HG02885 (cell line): ENCODE results near the gene GAB4.
"Not testable (repeated sequence)": the region's sequence is repeated elsewhere in the genome, so short reads cannot be mapped to it uniquely, and the experiment has no call there.

ENCODE experiments used
- ATAC-seq: cut with Tn5 transposase; IDR thresholded peaks from one replicate; pipeline ENCODE4 v1.9.1; 2021; ENCODE audit warnings: mild to moderate bottlenecking; ENCODE audit not compliant: unreplicated experiment, poor library complexity

Gene GAB4, protein sequence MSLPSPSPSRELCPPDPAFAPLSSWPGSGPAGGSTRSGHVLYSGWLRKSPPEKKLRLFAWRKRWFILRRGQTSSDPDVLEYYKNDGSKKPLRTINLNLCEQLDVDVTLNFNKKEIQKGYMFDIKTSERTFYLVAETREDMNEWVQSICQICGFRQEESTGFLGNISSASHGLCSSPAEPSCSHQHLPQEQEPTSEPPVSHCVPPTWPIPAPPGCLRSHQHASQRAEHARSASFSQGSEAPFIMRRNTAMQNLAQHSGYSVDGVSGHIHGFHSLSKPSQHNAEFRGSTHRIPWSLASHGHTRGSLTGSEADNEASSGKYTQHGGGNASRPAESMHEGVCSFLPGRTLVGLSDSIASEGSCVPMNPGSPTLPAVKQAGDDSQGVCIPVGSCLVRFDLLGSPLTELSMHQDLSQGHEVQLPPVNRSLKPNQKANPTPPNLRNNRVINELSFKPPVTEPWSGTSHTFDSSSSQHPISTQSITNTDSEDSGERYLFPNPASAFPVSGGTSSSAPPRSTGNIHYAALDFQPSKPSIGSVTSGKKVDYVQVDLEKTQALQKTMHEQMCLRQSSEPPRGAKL

DNA sequence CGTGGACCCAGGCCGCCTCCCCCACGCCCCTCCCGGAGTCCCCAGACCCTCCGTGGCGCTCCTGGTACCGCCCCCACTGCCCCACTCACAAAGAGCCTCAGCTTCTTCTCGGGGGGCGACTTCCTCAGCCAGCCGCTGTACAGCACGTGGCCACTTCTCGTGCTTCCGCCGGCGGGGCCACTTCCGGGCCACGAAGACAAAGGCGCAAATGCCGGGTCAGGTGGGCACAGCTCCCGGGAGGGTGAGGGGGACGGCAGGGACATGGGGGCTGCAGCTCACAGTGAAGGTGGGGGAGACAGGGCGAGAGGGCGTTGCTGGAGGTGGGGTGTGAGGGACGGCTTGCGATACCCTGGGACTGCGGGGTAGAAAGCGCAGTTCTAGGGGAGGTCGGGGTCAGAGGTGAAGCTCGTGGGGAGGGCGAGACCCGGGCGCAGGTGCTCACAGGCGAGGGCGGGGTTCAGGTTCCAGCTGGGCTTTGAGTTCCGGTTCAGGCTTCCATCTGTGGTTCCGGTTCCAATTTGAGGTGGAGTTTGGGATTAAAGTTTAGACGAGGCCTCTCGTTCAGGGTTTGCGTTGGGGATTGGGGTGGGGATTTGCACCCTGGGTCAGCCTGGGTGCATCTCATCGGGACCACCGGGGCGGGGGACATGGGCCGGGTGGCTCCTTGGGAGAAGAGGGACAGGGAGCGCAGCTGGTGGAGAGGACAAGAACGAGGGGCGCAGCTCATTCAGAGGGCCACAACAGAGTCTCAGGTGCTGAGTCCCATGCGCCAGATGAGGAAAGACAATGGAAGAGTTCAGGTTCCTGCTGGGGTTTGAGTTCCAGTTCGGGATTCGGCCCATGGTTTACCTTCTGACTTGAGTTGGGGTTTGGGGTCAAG lies at the start of gene GAB4:
Gene GAB4 (minus strand): TSS at position 371 of the 880 bp plus-strand sequence. CDS start 108 bp downstream, at position 263.
- ATAC-seq, result no peak

DNA sequence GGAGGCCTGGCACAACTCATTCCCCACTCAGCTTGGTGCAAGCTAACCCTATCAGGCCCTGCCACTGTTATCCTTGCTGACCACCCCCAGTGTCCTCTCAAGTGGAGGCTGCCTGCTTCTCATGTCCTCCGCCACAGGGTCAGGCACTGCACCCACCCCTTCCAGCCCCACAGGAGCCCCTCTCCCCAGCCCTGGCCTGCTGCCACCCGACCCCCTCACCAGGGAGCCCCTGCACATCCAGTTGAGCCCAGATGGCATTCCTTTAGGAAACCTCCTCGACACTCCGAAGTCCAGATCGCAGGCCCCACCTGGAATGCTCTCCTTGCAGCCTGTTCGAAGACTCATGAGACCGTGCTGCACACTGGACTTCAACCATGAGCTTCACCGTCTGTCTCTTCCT lies 48.8 kb upstream of the GAB4 start:
- ATAC-seq, result no peak

DNA sequence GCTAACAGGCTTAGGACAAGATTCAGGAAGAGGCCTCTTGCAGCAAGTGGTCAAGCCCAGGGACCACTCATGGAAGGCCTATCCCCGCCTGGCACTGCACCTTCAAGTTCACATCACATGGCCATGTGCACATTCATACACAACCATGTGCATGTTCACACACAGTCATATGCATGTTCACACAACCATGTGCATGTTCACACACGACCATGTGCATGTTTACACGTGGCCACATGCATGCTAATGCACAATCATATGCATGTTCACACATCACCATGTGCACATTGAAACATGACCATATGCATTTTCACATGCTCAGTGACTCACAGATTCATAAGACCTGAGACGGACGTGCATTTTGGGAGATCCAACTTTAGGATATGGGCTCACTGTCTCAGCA lies 48.0 kb upstream of the GAB4 start:
- no peak for ATAC-seq

GRCh38 chr22:17047656-17048055 lies 39.6 kb upstream of the GAB4 start:
- ATAC-seq, result no peak

- no peak for ATAC-seq
These were observed 38.7 kb upstream of the GAB4 start for GRCh38 chr22:17046566-17047348.

DNA sequence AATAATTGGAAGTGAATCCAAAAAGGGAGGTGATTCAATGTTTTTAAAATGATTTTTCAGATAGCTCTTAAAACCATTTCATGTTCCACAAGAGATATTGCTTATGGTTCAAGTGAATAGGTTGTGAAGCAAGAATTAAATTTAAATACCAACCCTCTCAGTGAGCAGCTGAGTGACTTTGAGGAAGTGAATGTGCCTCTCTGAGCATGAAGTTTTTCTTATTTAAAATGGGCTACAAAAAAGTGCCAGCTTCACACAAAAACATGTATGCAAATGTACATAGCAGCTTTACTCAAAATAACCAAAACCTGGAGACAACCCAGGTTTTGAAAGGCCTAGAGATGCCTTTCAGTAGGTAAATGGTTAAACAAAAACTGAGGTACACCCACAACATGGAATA lies 35.5 kb upstream of the GAB4 start:
- ATAC-seq, result no peak

DNA sequence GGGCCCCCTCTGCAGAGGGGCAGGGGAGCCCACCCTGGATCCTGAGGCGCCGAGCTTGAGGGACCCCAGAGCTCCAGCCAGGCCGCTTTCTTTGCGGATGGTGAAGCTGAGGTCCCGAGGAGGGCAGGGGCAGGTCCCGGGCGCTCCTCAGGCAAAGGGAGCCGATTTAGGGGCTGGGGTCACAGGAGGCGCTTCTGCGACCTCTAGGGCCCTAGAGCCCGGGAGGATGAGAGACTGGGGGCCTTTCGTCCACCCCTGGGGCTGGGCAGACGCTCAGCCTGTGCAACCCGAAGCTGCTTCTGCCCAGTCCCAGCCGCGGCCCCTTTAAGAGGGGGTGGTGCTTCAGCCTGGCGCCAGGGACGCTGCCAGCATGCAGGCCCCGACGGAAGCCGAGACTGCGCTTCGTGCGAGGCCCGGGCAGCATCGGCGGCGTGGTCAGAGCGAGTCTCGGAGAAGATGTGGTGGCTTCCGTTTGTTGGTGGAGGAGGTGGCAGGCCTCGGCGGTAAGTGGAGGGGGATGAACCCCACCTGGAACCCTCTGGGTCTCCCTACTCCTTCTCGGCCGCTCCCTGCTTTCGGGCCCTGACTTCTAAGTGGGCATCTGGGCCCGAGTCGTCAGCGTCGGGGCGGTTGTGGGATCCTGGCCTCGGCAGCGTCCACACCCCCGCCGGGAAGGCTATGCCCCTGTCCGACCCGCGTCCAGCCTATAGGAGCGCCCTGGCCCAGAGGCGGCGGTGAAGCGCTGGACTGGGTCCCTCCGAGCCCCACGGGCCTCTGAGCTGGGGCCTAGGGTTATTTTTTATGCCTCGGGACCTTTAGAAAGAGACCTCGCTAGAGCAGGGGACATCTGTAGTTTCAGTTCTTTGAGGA lies 29.1 kb upstream of the GAB4 start:
- ATAC-seq, result peak; percentile 75

DNA sequence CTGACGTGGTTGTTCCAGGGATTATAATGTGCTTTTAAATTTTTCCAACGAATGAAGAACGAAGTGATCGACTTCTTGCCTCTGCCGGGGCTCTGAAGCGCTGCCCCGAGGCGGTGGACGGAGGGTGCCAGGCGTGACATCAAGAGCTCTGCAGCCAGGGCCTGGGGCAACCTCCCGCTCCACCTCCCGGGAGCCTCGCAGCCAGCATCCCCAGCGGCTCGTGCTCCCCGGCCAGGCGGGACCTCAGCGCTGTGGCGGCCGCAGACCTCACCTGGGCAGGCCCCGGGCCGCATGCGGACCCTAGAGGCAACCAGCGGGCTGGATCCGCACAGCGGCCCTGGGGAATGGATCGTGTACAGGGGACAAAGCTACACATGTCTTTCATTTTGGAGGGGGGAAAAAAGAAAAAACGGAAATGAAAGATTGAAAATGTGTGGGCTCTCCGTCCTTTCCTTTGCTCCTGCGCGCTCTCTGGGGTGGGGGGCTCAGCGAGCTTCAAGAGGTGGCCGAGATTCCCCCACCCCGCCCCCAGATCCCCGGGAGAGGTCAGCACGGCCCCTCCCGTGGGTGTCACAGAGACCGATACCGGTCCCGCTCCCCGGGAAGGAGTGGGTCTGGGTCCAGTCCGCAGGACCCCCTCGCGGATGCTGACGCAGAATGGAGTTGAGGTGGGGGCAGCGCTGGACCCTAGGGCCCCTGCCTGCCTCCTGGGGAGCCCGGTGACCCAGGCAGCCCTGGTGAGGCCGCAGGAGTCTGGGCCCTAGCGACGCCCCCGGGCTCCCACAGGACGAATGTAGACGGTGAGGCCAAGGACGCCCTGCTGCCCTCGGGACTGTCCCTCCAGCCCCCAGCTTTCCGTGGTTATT lies 28.2 kb upstream of the GAB4 start:
- peak; percentile 27 for ATAC-seq

GRCh38 chr22:17035246-17035645 lies 27.2 kb upstream of the GAB4 start:
- no peak for ATAC-seq

- not testable (repeated sequence) for ATAC-seq
These were observed 26.5 kb upstream of the GAB4 start for GRCh38 chr22:17034532-17034931.

GRCh38 chr22:17032277-17032676 lies 24.3 kb upstream of the GAB4 start:
- not testable (repeated sequence) for ATAC-seq

DNA sequence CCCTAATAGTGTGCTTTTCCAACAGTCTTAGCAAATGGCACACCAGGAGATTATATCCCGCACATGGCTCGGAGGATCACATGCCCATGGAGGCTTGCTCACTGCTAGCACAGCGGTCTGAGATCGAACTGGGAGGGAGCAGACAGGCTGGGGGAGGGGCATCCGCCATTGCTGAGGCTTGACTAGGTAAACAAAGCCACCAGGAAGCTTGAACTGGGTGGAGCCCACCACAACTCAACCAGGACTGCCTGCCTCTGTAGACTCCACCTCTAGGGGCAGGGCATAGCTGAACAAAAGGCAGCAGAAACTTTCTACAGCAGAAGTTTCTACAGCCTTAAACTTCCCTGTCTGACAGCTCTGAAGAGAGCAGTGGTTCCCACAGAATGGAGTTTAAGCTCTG lies 16.4 kb upstream of the GAB4 start:
- not testable (repeated sequence) for ATAC-seq

GRCh38 chr22:17015552-17015951 lies 7.5 kb upstream of the GAB4 start:
- ATAC-seq, result not testable (repeated sequence)

GRCh38 chr22:17014101-17014440 lies 6.0 kb upstream of the GAB4 start:
- not testable (repeated sequence) for ATAC-seq

GRCh38 chr22:17013396-17014100 lies 5.5 kb upstream of the GAB4 start:
- ATAC-seq, result no peak

- ATAC-seq, result no peak
These were observed 4.2 kb upstream of the GAB4 start for GRCh38 chr22:17012267-17012666.

- ATAC-seq, result no peak
These were observed 1.7 kb upstream of the GAB4 start for GRCh38 chr22:17009640-17010291.
